SK-N-SH treated with all-trans-retinoic acid at 6 μM for 48 hours (cell line): ENCODE measurements around the gene EPN3.

ENCODE experiments used
- ZFP3 ChIP-seq: fragments of 250-450 bp; sonication (Bioruptor Pico); IDR thresholded peaks from 2 replicates; pipeline ENCODE4 v1.5.0; 2020; ENCODE audit warnings: mild to moderate bottlenecking, moderate library complexity
- ZNF8 ChIP-seq: fragments of 450-650 bp; formaldehyde crosslinking; IDR thresholded peaks from 2 replicates; pipeline ENCODE4 v1.5.0; 2020; ENCODE audit warnings: mild to moderate bottlenecking, moderate library complexity
- TF ChIP-seq, protein P1 (sequence below): fragments of 250-450 bp; sonication (Bioruptor Pico); IDR thresholded peaks from 2 replicates; pipeline ENCODE4 v1.5.1; 2020; ENCODE audit warnings: low read depth, mild to moderate bottlenecking, moderate library complexity
- TF ChIP-seq, protein P2 (sequence below): fragments of 250-450 bp; sonication (Bioruptor Pico); IDR thresholded peaks from 2 replicates; pipeline ENCODE4 v1.5.1; 2021; ENCODE audit warnings: mild to moderate bottlenecking, moderate library complexity

DNA sequence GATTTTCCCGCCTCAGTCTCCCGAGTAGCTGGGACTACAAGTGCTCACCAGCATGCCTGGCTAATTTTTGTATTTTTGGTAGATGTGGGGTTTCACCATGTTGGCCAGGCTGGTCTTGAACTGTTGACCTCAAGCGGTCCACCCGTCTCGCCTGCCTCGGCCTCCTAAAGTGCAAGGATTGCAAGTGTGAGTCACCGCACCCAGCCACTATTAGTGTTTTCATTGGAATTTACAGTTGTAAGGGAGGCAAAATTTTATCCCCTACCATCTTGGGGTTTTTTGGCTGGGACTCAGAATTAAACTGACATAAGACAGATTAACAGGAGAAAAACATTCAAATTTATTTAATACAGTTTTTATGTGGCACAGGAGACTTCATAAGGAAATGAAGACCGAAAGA is 36.6 kb upstream of the EPN3 start:
- TF ChIP-seq ZNF8 (CRISPR knock-in tag) (no peak), ZFP3 (no peak)
- TF ChIP-seq, protein P1, sequence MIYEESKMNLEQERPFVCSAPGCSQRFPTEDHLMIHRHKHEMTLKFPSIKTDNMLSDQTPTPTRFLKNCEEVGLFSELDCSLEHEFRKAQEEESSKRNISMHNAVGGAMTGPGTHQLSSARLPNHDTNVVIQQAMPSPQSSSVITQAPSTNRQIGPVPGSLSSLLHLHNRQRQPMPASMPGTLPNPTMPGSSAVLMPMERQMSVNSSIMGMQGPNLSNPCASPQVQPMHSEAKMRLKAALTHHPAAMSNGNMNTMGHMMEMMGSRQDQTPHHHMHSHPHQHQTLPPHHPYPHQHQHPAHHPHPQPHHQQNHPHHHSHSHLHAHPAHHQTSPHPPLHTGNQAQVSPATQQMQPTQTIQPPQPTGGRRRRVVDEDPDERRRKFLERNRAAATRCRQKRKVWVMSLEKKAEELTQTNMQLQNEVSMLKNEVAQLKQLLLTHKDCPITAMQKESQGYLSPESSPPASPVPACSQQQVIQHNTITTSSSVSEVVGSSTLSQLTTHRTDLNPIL: no peak
- TF ChIP-seq, protein P2, sequence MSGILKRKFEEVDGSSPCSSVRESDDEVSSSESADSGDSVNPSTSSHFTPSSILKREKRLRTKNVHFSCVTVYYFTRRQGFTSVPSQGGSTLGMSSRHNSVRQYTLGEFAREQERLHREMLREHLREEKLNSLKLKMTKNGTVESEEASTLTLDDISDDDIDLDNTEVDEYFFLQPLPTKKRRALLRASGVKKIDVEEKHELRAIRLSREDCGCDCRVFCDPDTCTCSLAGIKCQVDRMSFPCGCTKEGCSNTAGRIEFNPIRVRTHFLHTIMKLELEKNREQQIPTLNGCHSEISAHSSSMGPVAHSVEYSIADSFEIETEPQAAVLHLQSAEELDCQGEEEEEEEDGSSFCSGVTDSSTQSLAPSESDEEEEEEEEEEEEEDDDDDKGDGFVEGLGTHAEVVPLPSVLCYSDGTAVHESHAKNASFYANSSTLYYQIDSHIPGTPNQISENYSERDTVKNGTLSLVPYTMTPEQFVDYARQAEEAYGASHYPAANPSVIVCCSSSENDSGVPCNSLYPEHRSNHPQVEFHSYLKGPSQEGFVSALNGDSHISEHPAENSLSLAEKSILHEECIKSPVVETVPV: no peak
